HG03135 (cell line): ENCODE results near the gene UNC13C.

ENCODE experiments used
- ATAC-seq: cut with Tn5 transposase; IDR thresholded peaks from one replicate; pipeline ENCODE4 v1.9.1; 2021; ENCODE audit warnings: mild to moderate bottlenecking, moderate library complexity; ENCODE audit not compliant: unreplicated experiment

UNC13C gene

GRCh38 chr15:54547491-54547890 lies 569.2 kb downstream of the UNC13C start:
- no peak for ATAC-seq

GRCh38 chr15:54550954-54551353 lies 572.7 kb downstream of the UNC13C start:
- no peak for ATAC-seq

GRCh38 chr15:54556231-54556630 lies 578.0 kb downstream of the UNC13C start:
- no peak for ATAC-seq

GRCh38 chr15:54559405-54560069 lies 581.3 kb downstream of the UNC13C start:
- ATAC-seq, result no peak

- ATAC-seq, result no peak
Observed at GRCh38 chr15:54560417-54560816, 582.2 kb downstream of the UNC13C start.

GRCh38 chr15:54564166-54564565 lies 585.9 kb downstream of the UNC13C start:
- ATAC-seq, result no peak

- no peak for ATAC-seq
Observed at GRCh38 chr15:54566654-54567053, 588.4 kb downstream of the UNC13C start.

GRCh38 chr15:54567408-54568035 lies 589.3 kb downstream of the UNC13C start:
- ATAC-seq, result no peak

GRCh38 chr15:54568381-54568780 lies 590.1 kb downstream of the UNC13C start:
- no peak for ATAC-seq

GRCh38 chr15:54571576-54571975 lies 593.3 kb downstream of the UNC13C start:
- ATAC-seq, result no peak

- ATAC-seq, result no peak
Observed at GRCh38 chr15:54575586-54575985, 597.3 kb downstream of the UNC13C start.

GRCh38 chr15:54576298-54576935 lies 598.2 kb downstream of the UNC13C start:
- no peak for ATAC-seq

GRCh38 chr15:54577476-54578250 lies 599.4 kb downstream of the UNC13C start:
- ATAC-seq, result no peak

- no peak for ATAC-seq
Observed at GRCh38 chr15:54579855-54580254, 601.6 kb downstream of the UNC13C start.

- ATAC-seq, result no peak
Observed at GRCh38 chr15:54580643-54581042, 602.4 kb downstream of the UNC13C start.

- ATAC-seq, result no peak
Observed at GRCh38 chr15:54582863-54583643, 604.8 kb downstream of the UNC13C start.

GRCh38 chr15:54585063-54585462 lies 606.8 kb downstream of the UNC13C start:
- ATAC-seq, result no peak

- no peak for ATAC-seq
Observed at GRCh38 chr15:54594115-54594514, 615.9 kb downstream of the UNC13C start.

- ATAC-seq, result no peak
Observed at GRCh38 chr15:54599386-54599785, 621.1 kb downstream of the UNC13C start.

- no peak for ATAC-seq
Observed at GRCh38 chr15:54605043-54605442, 626.8 kb downstream of the UNC13C start.

GRCh38 chr15:54605556-54605955 lies 627.3 kb downstream of the UNC13C start:
- no peak for ATAC-seq
